SK-N-SH treated with all-trans-retinoic acid at 6 μM for 48 hours (cell line): ENCODE results near the gene PLAGL2.

Source experiments
- ATAC-seq: fragments of 200-7000 bp; cut with Tn5 transposase; 3 replicates; pipeline ENCODE4 v1.9.1; 2020; ENCODE audit warnings: mild to moderate bottlenecking, moderate library complexity
- ARNTL ChIP-seq: fragments of 450-650 bp; formaldehyde crosslinking; IDR thresholded peaks from 2 replicates; pipeline ENCODE4 v1.5.0; 2020; ENCODE audit warnings: low read depth, mild to moderate bottlenecking, moderate library complexity, borderline replicate concordance
- BACH2 ChIP-seq: fragments of 250-450 bp; sonication (Bioruptor Pico); IDR thresholded peaks from 2 replicates; pipeline ENCODE4 v1.9.0; 2021; ENCODE audit warnings: mild to moderate bottlenecking, borderline replicate concordance
- CREB5 ChIP-seq: fragments of 250-450 bp; sonication (Bioruptor Pico); IDR thresholded peaks from 2 replicates; pipeline ENCODE4 v1.5.1; 2020; ENCODE audit warnings: low read depth, mild to moderate bottlenecking, moderate library complexity
- CSRNP3 ChIP-seq: fragments of 250-450 bp; sonication (Bioruptor Pico); IDR thresholded peaks from 2 replicates; pipeline ENCODE4 v1.5.1; 2021; ENCODE audit warnings: mild to moderate bottlenecking, moderate library complexity
- ESRRG ChIP-seq: fragments of 250-450 bp; sonication (Bioruptor Pico); IDR thresholded peaks from 2 replicates; pipeline ENCODE4 v1.6.1; 2021; ENCODE audit warnings: mild to moderate bottlenecking
- GLIS3 ChIP-seq: fragments of 250-450 bp; sonication (Bioruptor Pico); IDR thresholded peaks from 2 replicates; pipeline ENCODE4 v1.5.0; 2020; ENCODE audit warnings: mild to moderate bottlenecking, moderate library complexity
- ISL1 ChIP-seq: fragments of 250-450 bp; sonication (Bioruptor Pico); IDR thresholded peaks from 2 replicates; pipeline ENCODE4 v2.1.2; 2022; ENCODE audit warnings: mild to moderate bottlenecking, moderate library complexity
- OSR1 ChIP-seq: fragments of 250-450 bp; sonication (Bioruptor Pico); IDR thresholded peaks from 2 replicates; pipeline ENCODE4 v1.8.0; 2022; ENCODE audit warnings: moderate library complexity, mild to moderate bottlenecking, inconsistent platforms
- PATZ1 ChIP-seq: fragments of 250-450 bp; sonication (Bioruptor Pico); IDR thresholded peaks from 2 replicates; pipeline ENCODE4 v1.8.0; 2020; ENCODE audit warnings: mild to moderate bottlenecking, moderate library complexity, borderline replicate concordance
- PPARA ChIP-seq: fragments of 250-450 bp; sonication (Bioruptor Pico); IDR thresholded peaks from 2 replicates; pipeline ENCODE4 v1.5.0; 2020; ENCODE audit warnings: mild to moderate bottlenecking, borderline replicate concordance
- RARB ChIP-seq: fragments of 250-450 bp; sonication (Bioruptor Pico); IDR thresholded peaks from 2 replicates; pipeline ENCODE4 v1.8.0; 2021; ENCODE audit warnings: mild to moderate bottlenecking, moderate library complexity
- SNAI2 ChIP-seq: fragments of 250-450 bp; sonication (Bioruptor Pico); IDR thresholded peaks from 2 replicates; pipeline ENCODE4 v1.5.0; 2020; ENCODE audit warnings: mild to moderate bottlenecking, moderate library complexity
- TCF4 ChIP-seq: fragments of 250-450 bp; sonication (Bioruptor Pico); IDR thresholded peaks from 2 replicates; pipeline ENCODE4 v1.8.0; 2021; ENCODE audit warnings: mild to moderate bottlenecking, moderate library complexity, borderline replicate concordance
- TOX ChIP-seq: fragments of 250-450 bp; sonication (Bioruptor Pico); IDR thresholded peaks from 2 replicates; pipeline ENCODE4 v1.8.0; 2021; ENCODE audit warnings: mild to moderate bottlenecking, moderate library complexity, borderline replicate concordance
- TSHZ2 ChIP-seq: fragments of 250-450 bp; sonication (Bioruptor Pico); IDR thresholded peaks from 2 replicates; pipeline ENCODE4 v1.5.0; 2020; ENCODE audit warnings: mild to moderate bottlenecking, moderate library complexity
- ZC3H10 ChIP-seq: fragments of 250-450 bp; sonication (Bioruptor Pico); IDR thresholded peaks from 2 replicates; pipeline ENCODE4 v1.5.1; 2021; ENCODE audit warnings: mild to moderate bottlenecking, moderate library complexity
- ZFP3 ChIP-seq: fragments of 250-450 bp; sonication (Bioruptor Pico); IDR thresholded peaks from 2 replicates; pipeline ENCODE4 v1.5.0; 2020; ENCODE audit warnings: mild to moderate bottlenecking, moderate library complexity
- ZFP30 ChIP-seq: fragments of 450-650 bp; formaldehyde crosslinking; IDR thresholded peaks from 2 replicates; pipeline ENCODE4 v1.5.0; 2022; ENCODE audit warnings: mild to moderate bottlenecking, moderate library complexity
- ZNF565 ChIP-seq: fragments of 450-650 bp; formaldehyde crosslinking; conservative IDR thresholded peaks from 2 replicates; pipeline ENCODE4 v1.5.0; 2020; ENCODE audit warnings: low read depth, mild to moderate bottlenecking, moderate library complexity
- ZNF70 ChIP-seq: fragments of 450-650 bp; formaldehyde crosslinking; IDR thresholded peaks from 2 replicates; pipeline ENCODE4 v1.5.0; 2020; ENCODE audit warnings: mild to moderate bottlenecking, moderate library complexity
- ZNF8 ChIP-seq: fragments of 450-650 bp; formaldehyde crosslinking; IDR thresholded peaks from 2 replicates; pipeline ENCODE4 v1.5.0; 2020; ENCODE audit warnings: mild to moderate bottlenecking, moderate library complexity

The PLAGL2 gene

GRCh38 chr20:32203356-32204204 is 4.0 kb downstream of the PLAGL2 start:
- no peak for ATAC-seq
- no peak for TF ChIP-seq BACH2 (CRISPR knock-in tag)
- no peak for TF ChIP-seq ZFP3 (CRISPR knock-in tag)
- no peak for TF ChIP-seq PATZ1 (CRISPR knock-in tag)
- TF ChIP-seq TSHZ2 (CRISPR knock-in tag), result no peak
- no peak for TF ChIP-seq SNAI2 (CRISPR knock-in tag)
- no peak for TF ChIP-seq TCF4 (CRISPR knock-in tag)
- no peak for TF ChIP-seq ZFP30 (CRISPR knock-in tag)
- TF ChIP-seq CREB5, result no peak
- no peak for TF ChIP-seq ZC3H10 (CRISPR knock-in tag)
- TF ChIP-seq ZNF565, result no peak
- TF ChIP-seq ESRRG (CRISPR knock-in tag), result no peak
- no peak for TF ChIP-seq RARB (CRISPR knock-in tag)
- no peak for TF ChIP-seq OSR1 (CRISPR knock-in tag)
- no peak for TF ChIP-seq ISL1 (CRISPR knock-in tag)
- TF ChIP-seq ZNF8 (CRISPR knock-in tag), result no peak
- no peak for TF ChIP-seq TOX (CRISPR knock-in tag)
- no peak for TF ChIP-seq CSRNP3 (CRISPR knock-in tag)
- no peak for TF ChIP-seq ZNF70 (CRISPR knock-in tag)
- no peak for TF ChIP-seq ARNTL (CRISPR knock-in tag)
- no peak for TF ChIP-seq GLIS3
- TF ChIP-seq, all 23 proteins: peak for 0

- TF ChIP-seq CSRNP3 (CRISPR knock-in tag) (no peak), PPARA (no peak), ZFP30 (CRISPR knock-in tag) (no peak), ESRRG (CRISPR knock-in tag) (no peak), ZNF70 (CRISPR knock-in tag) (no peak), GLIS3 (no peak), TSHZ2 (CRISPR knock-in tag) (no peak), SNAI2 (CRISPR knock-in tag) (no peak), ZNF8 (CRISPR knock-in tag) (no peak)
Measured at GRCh38 chr20:32201977-32202363, 5.6 kb downstream of the PLAGL2 start.

More at GRCh38 chr20:32201977-32202363, 5.6 kb downstream of the PLAGL2 start:
- no peak for ATAC-seq
